Limb (tissue), 2 donors: ENCODE results near the gene PRDM16.
A peak's percentile ranks its signal among the peaks of the same experiment; 100 is the strongest.

Experiments used
- DNase-seq, 2 donors: peaks; one replicate each; pipeline ENCODE4 v3.0.0-alpha.2; 2016; ENCODE audit errors: extremely low spot score in 2 of 2

The PRDM16 gene

GRCh38 chr1:3366126-3367051 lies 297.4 kb downstream of the PRDM16 start:
- peak; percentile 53 to 61 for DNase-seq

GRCh38 chr1:3367376-3367775 lies 298.4 kb downstream of the PRDM16 start:
- DNase-seq, result no peak

- DNase-seq, result no peak
These were observed 299.1 kb downstream of the PRDM16 start for GRCh38 chr1:3368059-3368458.

GRCh38 chr1:3368711-3369445 lies 299.9 kb downstream of the PRDM16 start:
- no peak for DNase-seq

- peak in 1 of 2 donors; percentile 52 for DNase-seq
These were observed 300.6 kb downstream of the PRDM16 start for GRCh38 chr1:3369446-3370076.

- DNase-seq, result no peak
These were observed 302.1 kb downstream of the PRDM16 start for GRCh38 chr1:3370856-3371703.

GRCh38 chr1:3372317-3372716 lies 303.3 kb downstream of the PRDM16 start:
- DNase-seq, result no peak

- DNase-seq, result no peak
These were observed 304.2 kb downstream of the PRDM16 start for GRCh38 chr1:3373175-3373574.

- DNase-seq, result no peak
These were observed 304.9 kb downstream of the PRDM16 start for GRCh38 chr1:3373700-3374405.

GRCh38 chr1:3375245-3375644 lies 306.2 kb downstream of the PRDM16 start:
- DNase-seq, result no peak

GRCh38 chr1:3377166-3377565 lies 308.2 kb downstream of the PRDM16 start:
- no peak for DNase-seq

- no peak for DNase-seq
These were observed 308.7 kb downstream of the PRDM16 start for GRCh38 chr1:3377604-3378279.

GRCh38 chr1:3378411-3379208 lies 309.6 kb downstream of the PRDM16 start:
- no peak for DNase-seq

- no peak for DNase-seq
These were observed 310.9 kb downstream of the PRDM16 start for GRCh38 chr1:3379934-3380333.

GRCh38 chr1:3380469-3380868 lies 311.5 kb downstream of the PRDM16 start:
- DNase-seq, result no peak

GRCh38 chr1:3381901-3382300 lies 312.9 kb downstream of the PRDM16 start:
- DNase-seq, result no peak

GRCh38 chr1:3382326-3383057 lies 313.5 kb downstream of the PRDM16 start:
- DNase-seq, result no peak

- DNase-seq, result no peak
These were observed 314.7 kb downstream of the PRDM16 start for GRCh38 chr1:3383679-3384078.
